Activated CD4-positive, alpha-beta T cell treated with anti-CD3 and anti-CD28 coated beads, Interleukin-2, amount 50 U/mL, for 48 hours (primary cell): Measurements from ENCODE around the gene CC2D1B.
"Not testable (repeated sequence)": the region's sequence is repeated elsewhere in the genome, so short reads cannot be mapped to it uniquely, and the experiment has no call there.

ENCODE experiments used
- DNase-seq, 2 experiments: peaks; one replicate each; pipeline ENCODE4 v3.0.0-alpha.2; 2020

CC2D1B gene, protein sequence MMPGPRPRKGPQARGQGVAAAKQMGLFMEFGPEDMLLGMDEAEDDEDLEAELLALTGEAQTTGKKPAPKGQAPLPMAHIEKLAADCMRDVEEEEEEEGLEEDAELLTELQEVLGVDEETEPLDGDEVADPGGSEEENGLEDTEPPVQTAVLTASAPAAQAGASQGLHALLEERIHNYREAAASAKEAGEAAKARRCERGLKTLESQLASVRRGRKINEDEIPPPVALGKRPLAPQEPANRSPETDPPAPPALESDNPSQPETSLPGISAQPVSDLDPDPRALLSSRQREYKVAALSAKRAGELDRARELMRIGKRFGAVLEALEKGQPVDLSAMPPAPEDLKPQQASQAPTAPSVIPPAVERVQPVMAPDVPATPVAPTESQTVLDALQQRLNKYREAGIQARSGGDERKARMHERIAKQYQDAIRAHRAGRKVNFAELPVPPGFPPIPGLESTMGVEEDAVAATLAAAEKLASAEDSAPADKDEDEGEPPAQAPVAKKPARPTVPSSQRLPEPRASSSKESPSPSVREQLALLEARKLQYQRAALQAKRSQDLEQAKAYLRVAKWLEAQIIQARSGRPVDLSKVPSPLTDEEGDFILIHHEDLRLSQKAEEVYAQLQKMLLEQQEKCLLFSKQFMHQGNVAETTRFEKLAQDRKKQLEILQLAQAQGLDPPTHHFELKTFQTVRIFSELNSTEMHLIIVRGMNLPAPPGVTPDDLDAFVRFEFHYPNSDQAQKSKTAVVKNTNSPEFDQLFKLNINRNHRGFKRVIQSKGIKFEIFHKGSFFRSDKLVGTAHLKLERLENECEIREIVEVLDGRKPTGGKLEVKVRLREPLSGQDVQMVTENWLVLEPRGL

DNA sequence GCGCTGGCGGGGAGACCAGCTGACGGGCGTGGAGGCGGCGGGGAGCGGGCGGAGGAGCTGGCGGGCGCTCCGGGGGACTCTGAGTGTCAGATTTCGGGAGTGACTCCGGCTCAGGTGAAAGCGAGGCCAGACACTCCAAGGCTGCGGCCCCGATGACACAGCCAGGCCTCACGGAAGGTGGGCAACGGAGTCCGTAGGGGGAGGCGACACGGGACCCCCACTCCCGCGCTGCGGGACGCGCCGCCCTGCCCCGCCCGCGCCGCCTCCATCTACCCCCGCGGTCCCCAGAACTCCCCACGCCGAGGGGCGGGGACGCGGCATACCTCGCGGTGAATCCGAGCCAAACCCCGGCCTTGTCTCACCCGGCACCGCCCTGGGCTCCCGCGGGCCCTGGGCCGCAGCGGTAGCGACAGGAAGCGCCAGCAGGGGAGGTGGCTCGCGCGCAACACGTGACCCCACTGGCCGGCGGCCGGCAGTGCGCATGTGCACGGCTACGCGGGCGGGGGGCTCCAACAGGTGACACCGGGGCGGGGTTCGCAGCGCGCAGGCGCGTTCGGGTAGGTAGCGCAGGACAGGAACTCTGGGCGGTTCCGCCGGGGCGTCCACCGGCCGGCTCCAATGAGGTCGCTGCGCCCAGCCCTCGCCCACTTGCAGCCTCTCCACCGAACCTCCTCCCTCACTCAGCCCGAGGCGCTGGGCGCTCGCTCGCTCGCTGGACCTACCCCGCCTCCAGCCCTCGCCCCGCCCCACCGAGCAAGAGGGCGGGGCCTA, at the start of gene CC2D1B:
TSS of gene CC2D1B (minus strand) at position 460 of the 771 bp plus-strand sequence. CDS start 1,585 bp downstream, outside the sequence.
- DNase-seq, result peak; percentile 98 to 99

DNA sequence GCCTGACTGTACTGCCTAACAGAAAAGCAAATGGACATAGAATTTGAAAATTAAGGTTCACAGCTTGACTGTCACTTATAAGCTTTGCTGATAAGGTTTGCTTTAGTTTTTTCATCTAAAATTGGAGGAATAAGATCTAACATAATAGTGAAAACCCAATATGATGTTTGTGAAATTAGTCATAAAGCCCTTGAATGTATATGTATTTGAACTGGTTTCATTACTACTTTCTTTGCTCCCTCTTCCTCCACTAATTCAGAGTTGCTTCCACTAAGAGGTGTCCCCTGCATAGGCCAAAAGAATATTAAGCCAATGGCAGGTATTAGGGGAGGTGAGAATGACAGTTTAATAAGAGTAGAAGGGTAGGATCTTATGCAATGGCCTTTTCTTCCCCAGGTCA, 48.9 kb upstream of the CC2D1B start:
- DNase-seq, result no peak

DNA sequence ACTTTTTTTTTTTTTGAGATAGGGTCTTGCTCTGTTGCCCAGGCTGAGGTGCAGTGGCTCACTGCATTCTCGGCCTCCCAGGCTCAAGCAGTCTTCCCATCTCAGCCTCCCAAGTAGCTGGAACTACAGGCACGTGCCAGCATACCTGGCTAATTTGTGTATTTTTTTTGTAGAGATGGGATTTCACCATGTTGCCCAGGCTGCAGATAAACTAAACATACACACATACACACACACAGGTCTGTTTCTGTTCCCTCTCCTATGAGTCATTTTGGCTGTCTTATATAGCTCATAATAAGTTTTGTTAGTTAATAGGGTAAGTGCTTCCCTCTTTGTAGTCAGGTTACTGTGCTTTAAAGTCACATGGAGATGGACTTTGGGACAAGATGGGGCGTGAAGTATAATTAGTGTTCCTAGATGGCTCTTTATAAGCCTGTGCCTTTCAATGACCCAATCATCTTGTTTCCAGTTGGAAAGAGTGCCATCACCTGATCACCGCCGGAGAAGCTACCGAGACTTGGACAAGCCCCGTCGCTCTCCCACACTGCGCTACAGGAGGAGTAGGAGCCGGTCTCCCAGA, 47.5 kb upstream of the CC2D1B start:
- no peak for DNase-seq

DNA sequence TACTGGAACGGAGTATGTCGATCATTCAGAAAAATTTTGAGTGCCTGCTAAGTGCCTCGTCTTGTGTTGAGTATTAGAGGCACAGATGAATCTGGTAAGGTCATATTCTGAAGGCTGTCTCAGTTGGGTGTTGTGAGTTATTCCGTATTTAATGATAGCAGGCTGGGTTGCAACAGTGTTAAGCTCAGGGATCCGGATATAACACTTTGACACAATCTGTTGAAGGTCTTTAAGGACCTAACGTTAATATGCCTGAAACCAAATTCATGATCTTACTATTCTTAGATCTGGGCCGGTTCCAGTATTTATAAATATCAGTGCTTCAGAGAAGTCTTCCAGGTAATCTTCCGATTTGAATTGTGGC, 39.0 kb upstream of the CC2D1B start:
- no peak for DNase-seq

DNA sequence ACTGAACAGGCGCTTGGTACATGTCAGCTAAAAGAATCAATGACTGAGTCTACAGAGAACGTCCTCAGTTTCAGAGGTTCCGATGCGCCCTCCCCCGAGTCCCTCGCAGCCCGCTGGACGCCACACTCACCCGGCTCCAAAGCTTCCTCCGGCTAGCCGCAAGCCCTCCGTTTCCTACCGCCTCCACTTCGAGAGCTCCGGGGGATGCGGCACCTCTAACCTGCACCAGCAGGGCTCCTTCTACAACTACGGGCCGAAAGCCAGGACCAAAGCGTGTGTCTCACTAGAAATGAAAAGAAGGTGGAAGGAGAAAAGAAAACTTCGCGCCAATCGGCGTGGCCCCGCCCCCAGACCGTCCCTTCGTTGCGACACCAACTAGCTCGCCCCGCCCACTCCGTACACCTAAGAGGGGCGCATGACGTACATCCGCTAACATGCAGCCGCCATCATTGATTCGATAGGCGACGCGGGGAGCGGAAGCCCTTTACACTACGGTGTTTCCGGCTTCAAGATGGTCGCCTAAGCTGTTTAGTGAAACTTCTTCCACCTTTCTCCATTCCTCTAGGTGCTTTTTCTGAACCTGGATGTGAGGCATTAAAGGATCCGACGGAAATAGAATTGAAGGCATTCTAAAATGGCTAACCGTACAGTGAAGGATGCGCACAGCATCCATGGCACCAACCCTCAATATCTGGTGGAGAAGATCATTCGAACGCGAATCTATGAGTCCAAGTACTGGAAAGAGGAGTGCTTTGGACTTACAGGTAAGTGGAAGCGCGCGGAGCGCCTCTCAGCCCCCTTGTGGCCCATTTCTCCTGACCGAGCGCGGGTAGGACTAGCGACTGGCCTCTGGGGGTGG, 38.3 kb upstream of the CC2D1B start, which contains the start of the genes ORC1 and PRPF38A:
TSS of gene ORC1 (minus strand) at position 308 of the 859 bp plus-strand sequence. CDS start 2,200 bp downstream, outside the sequence.
TSS of gene PRPF38A (plus strand) at position 487 of the 859 bp plus-strand sequence. CDS start at position 635, 148 bp downstream.
- DNase-seq, result peak; percentile 99

DNA sequence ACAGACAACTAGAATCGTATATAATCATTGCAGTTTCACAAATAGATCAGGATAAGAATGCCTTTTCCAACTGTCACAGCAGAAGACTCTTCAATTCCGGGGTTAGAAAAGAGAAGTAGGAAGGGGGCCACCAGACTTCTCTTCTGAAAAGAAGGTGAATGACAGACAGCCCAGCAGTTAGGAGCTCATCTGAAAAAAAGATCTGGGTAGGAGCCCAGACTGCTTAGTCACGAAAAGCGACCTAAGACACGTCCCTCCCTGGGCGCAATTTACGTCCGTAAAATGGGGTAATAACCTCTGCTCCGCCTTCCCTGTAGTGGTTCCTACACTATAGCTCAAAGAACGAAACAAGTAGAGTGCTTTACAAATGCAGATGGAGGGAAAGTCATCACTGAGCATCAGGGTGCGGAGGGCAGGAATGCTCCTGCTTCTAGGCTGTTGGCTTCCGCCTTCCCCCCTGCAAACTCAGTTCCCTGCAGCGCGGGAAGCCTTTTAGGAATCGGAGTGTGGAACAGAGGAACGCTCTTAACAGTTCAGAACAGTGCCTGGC, 37.6 kb upstream of the CC2D1B start:
- DNase-seq, result peak; percentile 51 to 65

DNA sequence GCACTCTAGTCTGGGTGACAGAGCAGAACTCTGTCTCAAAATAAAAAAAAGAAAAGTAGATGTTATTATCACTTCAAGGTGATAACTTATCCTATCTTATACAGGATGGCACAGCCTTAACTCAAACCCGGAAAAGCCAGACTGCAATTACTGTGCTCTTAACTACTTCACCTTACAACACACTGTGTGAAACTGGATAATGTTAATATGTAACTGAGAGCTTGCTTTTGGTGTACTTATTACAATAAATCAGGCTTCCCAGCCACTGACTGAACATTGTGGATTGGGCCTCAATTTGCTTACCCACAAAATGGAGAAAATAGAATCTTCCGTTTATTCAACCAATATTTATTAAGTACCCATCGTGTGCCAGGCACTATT, 36.8 kb upstream of the CC2D1B start:
- DNase-seq, result no peak

DNA sequence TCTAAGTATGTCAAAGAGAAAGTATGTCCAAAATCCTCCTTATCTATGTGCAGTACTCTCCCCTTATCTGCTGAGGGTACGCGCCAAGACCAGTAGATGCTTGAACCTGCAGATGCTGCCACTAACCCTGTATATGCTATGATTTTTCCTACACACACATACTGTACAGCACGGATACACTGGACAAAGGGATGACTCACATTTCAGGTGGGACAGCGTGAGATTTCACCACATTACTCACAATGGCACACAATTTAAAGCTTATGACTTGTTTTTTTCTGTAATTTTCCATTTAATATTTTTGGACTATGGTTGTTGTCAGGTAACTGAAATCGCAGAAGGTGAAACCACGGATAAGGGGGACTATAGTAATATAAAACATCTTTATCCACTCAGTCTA, 34.1 kb upstream of the CC2D1B start:
- no peak for DNase-seq

DNA sequence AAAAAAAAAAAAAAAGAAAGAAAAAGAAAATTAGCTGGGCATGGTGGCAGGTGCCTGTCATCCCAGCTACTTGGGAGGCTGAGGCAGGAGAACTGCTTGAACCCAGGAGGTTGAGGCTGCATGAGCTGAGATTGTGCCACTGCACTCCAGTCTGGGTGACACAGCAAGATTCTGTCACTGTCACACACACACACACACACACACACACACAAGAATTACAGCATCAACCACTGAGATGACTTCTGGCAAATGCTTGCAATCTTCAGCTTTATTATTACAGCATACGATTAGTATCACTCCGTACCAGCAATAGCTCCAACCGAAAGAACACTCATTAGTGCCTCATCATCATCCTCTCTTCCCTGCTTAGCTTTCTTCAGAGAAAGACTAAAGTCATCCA, 33.6 kb upstream of the CC2D1B start:
- DNase-seq, result no peak

DNA sequence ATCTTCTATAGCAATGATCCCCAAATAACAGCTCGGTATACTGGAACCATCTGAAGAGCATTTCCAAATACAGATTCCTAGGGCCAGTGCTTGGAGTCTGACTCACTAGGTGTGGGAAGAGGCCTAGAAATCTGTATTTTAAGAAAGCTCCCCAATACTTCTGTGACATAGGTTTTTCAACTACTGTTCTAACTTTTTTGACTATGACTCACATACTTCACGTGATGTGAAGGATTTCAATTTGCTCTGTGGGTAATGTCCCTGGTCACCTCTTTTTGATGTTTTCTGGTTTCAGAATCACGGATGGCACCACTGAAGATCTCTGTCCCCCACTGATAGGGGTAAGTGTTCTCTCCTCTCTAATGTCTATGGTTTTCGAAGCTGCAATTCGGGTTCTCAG, 27.2 kb upstream of the CC2D1B start:
- no peak for DNase-seq

DNA sequence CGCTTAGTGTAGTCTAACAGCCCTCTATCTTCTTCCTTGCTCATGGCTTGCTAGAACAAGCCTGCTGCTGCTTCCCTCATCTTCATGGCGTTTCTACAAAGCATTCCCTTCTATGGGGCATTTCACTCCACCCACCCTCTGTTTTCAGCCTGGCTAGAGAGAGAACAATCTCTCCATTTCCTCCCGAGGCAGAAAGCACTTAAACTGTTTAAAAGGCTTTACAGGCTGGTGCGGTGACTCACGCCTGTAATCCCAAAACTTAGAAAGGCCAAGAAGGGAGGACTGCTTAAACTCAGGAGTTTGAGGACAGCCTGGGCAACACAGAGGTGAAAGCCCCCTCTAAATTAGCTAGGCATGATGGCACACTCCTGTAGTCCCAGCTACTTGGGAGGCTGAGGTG, 20.5 kb upstream of the CC2D1B start:
- DNase-seq, result no peak

DNA sequence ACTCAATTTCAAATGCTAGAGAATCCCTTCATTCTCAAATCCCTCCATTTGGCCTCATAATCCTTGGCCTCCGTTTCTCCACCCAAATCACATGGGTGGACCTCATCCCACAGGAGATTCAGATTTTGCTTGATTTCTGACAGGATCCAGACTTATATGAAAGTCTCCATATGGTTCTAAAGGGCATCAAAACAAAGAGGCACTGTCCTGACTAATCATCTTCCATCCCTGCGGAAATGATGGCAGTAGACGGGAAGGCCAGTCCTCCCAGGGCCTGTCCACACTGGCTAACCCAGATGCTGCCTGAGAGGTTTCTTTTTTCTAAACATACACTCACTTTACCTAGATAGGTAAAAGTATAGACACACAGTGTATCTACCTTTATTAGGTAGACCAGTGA, 19.4 kb upstream of the CC2D1B start:
- DNase-seq, result no peak

DNA sequence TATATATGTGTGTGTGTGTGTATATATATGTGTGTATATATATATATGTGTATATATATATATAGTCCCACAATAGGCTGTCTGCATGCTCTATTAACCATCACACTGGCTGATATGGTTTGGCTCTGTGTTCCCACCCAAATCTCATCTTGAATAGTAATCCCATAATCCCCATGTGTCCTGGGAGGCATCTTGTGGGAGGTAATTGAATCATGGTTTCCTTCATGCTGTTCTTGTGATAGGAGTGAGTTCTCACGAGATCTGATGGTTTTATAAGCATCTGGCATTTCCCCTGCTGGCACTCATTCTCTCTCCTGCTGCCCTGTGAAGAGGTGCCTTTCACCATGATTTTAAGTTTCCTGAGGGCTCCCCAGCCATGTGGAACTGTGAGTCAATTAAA, 3.8 kb upstream of the CC2D1B start:
- not testable (repeated sequence) for DNase-seq

DNA sequence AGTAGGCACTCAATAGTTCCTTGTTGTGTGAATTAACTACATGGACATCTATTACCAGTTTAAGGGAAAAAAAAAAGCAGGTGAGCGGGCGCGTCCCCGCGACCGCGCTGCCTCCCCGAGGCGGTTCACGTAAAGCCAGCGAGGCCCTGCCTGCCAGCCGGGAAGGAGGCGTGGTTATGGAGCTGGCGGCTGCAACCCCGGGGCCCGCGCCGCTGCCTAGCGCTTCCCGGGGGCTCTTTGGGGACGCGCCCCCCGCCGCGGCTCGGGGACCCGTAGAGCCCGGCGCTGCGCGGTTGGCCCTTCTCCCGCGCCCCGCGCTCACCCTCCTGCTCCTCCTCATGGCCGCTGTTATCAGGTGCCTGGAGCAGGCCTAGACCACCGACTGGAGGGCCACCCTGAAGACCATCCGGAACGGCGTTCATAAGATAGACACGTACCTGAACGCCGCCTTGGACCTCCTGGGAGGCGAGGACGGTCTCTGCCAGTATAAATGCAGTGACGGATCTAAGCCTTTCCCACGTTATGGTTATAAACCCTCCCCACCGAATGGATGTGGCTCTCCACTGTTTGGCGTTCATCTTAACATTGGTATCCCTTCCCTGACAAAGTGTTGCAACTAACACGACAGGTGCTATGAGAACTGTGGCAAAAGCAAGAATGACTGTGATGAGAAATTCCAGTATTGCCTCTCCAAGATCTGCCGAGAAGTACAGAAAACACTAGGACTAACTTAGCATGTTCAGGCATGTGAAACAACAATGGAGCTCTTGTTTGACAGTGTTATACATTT, 2.6 kb upstream of the CC2D1B start:
- DNase-seq, result peak; percentile 61 to 67

DNA sequence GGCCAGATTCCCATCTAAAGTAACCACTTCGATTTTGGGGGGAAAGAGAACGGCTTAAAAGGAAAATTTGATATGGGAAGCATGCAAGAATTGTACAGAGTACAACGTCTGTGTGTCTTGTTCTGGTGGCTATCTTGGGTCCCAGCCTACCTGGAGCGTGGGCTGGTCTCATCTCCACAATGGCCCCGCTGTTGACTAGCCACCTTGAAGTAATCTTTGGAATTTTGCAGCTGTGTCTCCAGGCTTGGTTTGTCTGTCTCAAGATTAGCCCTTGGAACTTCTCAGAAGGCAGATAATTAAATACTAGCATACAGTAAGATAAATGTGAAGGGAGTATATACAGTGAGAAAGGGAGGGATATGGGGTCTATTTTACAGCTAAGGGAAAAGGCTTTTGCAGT, 1.3 kb upstream of the CC2D1B start:
- DNase-seq, result no peak

DNA sequence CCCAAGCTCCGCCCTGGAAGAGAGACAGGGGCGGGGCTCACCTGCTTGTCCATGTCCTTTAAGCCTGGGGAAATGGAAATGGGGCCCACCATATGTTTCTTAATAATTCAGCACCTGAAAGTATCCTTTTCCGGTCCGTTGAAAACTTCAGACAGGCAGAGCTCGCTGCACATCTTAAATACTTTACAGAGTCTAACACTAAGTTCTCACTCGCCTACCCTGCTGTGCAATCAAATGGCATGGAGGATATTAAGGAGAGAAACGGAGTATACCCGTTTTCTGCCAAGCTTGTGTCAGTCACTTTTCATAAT, 467 bp upstream of the CC2D1B start:
- no peak for DNase-seq

DNA sequence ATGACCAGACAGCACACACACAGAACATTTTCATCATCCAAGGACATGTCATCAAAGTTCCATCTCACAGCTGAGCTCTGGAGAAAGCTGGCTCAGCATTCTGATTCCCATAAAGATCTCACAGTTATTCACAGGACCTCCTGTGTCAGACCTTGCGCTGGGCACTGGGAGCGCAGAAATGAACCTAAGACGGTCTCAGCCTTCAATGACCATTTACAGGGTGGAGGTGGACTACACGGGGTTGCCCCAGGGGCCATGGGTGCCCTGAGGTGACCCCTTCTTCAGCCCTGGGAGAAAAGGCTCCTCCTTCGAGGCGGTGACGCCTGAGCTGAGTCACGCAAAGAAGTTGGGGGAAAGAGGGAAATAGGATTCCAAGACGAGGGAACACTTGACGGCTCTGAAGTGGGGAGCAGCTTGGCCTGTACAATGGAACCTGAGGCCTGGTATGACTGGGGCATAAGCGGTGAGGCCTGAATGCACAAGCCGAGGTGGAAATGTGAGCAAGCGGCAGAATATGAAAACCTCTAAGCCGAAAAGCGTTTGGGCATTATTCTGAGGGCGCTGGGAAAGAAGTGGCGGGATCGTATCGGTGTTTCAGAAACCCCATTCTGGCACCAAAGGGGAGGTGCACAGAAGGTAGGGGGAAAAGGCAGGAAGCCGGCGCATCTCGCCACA, 797 bp downstream of the CC2D1B start:
- DNase-seq, result peak; percentile 29 to 45

DNA sequence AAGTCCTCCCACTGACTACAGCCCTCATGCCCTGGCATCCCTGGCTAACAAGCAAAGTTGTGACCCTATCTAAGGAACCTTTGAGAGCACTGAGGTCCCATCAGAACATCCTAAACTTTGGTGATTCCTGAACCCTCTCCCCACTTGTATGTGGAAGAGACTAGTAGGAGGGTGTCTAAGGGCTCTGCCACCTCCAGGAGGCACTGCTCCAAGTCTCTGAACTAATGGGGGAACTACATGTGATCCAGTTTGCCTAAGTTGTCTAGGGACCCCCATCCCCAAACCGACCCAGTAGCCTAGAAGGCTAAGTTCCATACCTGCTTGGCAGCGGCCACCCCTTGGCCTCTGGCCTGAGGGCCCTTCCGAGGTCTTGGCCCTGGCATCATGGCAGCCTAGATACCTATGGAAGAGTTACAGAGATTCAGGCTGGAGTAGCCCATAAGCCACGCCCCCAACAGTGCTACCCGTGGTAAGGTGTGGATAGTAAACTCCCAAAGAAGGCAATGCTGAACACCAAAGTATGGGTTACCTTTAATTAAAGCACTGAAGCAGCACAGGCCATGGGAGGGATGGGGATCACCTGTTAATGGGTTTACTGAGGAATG, 1.7 kb downstream of the CC2D1B start:
- DNase-seq, result peak in 1 of 2 experiments; percentile 19

DNA sequence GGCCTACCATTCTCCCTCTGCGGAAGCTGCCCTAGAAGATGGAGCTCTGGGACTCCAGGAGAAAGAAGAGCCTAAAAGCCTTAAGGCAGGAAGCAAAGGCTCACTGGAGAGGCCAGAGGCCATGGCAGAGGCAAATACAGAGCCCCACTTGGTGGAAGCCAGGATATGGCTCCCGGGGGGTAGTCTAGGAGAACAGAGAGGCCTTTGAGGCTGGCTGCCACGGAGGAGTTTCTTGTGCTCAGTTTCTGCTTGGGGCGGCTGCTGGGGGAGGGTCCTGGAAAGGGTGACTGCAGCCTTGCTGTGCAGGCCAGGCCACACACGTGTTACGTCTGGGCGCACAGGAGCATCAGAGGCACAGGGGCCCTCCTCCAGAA, 5.4 kb downstream of the CC2D1B start:
- DNase-seq, result no peak
